Ovary (tissue), 9 donors: ENCODE data around the gene SWT1. TPM values are rescaled to one million over a fixed set of nuclear protein-coding genes. Genes with fewer than 3 reads are reported as not detected.

ENCODE experiments used
- DNase-seq, 5 donors: peaks; one replicate each; pipeline ENCODE4 v3.0.0-alpha.2; 2019 to 2020
- H3K27ac ChIP-seq, 2 donors: fragments of 200-600 bp; one replicate each; pipeline versions ENCODE4 v1.5.1 to v1.8.0; 2019 to 2022
- H3K27me3 ChIP-seq: fragments of 200-600 bp; one replicate; pipeline ENCODE4 v1.8.0; 2022
- H3K36me3 ChIP-seq: fragments of 200-600 bp; sonication (generic); one replicate; pipeline ENCODE4 v1.5.1; 2019
- H3K4me1 ChIP-seq: one replicate; pipeline ENCODE4 v1.8.1; 2013; ENCODE audit warnings: mild to moderate bottlenecking, moderate library complexity; ENCODE audit not compliant: insufficient read depth
- H3K4me3 ChIP-seq: fragments of 200-600 bp; sonication (generic); one replicate; pipeline ENCODE4 v1.5.1; 2017
- H3K9me3 ChIP-seq, 2 donors: fragments of 200-600 bp in 1 of 2; sonication (generic) in 1 of 2; one replicate each; pipeline versions ENCODE4 v1.5.1 to v1.8.1; 2013 to 2019; ENCODE audit warnings: mild to moderate bottlenecking in 1 of 2, moderate library complexity in 1 of 2
- CTCF ChIP-seq, 3 donors: fragments of 450-650 bp in 2 of 3; fragments of 200-600 bp in 1 of 3; IDR thresholded peaks; one replicate each; pipeline versions ENCODE4 v1.5.1 to v1.8.0; 2016 to 2022; ENCODE audit warnings: antibody characterized with exemption in 3 of 3, mild to moderate bottlenecking in 1 of 3
- EP300 ChIP-seq: sonication (generic); formaldehyde crosslinking; IDR thresholded peaks from one replicate; pipeline ENCODE4 v1.6.1; 2017; ENCODE audit warnings: antibody characterized with exemption
- POLR2A ChIP-seq: fragments of 450-650 bp; IDR thresholded peaks from one replicate; pipeline ENCODE4 v1.6.1; 2017; ENCODE audit warnings: antibody characterized with exemption, mild to moderate bottlenecking, moderate library complexity
- WGBS, 3 donors: extraction: QIAGEN DNeasy Blood & Tissue Kit in 1 of 3; methylation state at CpG; one replicate each; pipeline versions ENCODE4 v1.1.5 to v1.1.7; 2013 to 2017; 5-methylcytosine and 5-hydroxymethylcytosine counted together
- intact Hi-C, 4 donors: fragments of 100-400 bp; cut with DNase I; formaldehyde crosslinking; loops; one replicate each; pipeline versions ENCODE4 v1.11.0 to v1.15.1; 2022 to 2023
- polyA plus RNA-seq, 2 donors: library from polyadenylated mRNA; stranded (reverse); fragments of 200-250 nt in 1 of 2; fragments of 350-450 nt in 1 of 2; fragmentation: Illumina TruSeq in 1 of 2; extraction: RNeasy Lipid Tissue Mini Kit (QIAGEN cat#74804) in 1 of 2; gene quantifications; one replicate each; pipeline ENCODE4 v1.2.3, GENCODE V29; 2013 to 2014
- total RNA-seq, 7 donors: library from RNA; depleted of rRNA in 2 of 7; stranded (reverse); fragments of >200 nt in 2 of 7; fragmentation: NEBNext Ultra II Directional in 3 of 7; extraction: Animal tissue kit (Norgen Biotek cat#: 25700) in 3 of 7; gene quantifications; one replicate each; pipeline versions ENCODE4 v1.1.0 to v1.2.4, GENCODE V29; 2016 to 2023
- donor health status: DM: no; HTN: no; CAD: no; lungs with moderate emphysema.
- donor health status: DM: no; HTN: no; CAD: no.
- donor health status: Bipolar disorder and iron deficiency.
- donor health status: DM: yes; HTN: yes; CAD: no.
- donor health status: DM: no; HTN: no; CAD: no.
- donor health status: DM: yes; HTN: yes; CAD: no.

SWT1 gene
- total and polyA plus RNA-seq, 9 donors = 3.3 to 16.6 (median 9.2) TPM

GRCh38 chr1:185155600-185156287 is 1.2 kb upstream of the SWT1 start:
- 3 to 7% (median 4%) methylated on average over 11 of the region's 11 CpGs for WGBS, 3 donors
- Histone ChIP-seq H3K27ac (peak overlapping the region; percentile 99 to 100), H3K36me3 (no peaks in the 10 kb centered on the region), H3K9me3 (no peaks in the 10 kb centered on the region), H3K4me1 (peaks cover 2% of the 10 kb centered on the region), H3K4me3 (peak overlapping the region; percentile 87), H3K27me3 (no peaks in the 10 kb centered on the region)
- no peak for DNase-seq
- TF ChIP-seq POLR2A (no peak), CTCF (IDR thresholded peaks at IDR 0.05) (no peak), EP300 (no peak)
- intact Hi-C loops = loop anchor here in 2 of 4 donors (5.0 to 10.0 kb wide), 2 partner anchors 111 to 162 kb away; partner anchors contain the start of genes IVNS1ABP (in 1 of the 2) and RNF2 (in 1 of the 2)

- Histone ChIP-seq H3K27me3 (no peaks in the 10 kb centered on the region), H3K9me3 (no peaks in the 10 kb centered on the region), H3K27ac (peak overlapping the region; percentile 99 to 100), H3K36me3 (no peaks in the 10 kb centered on the region), H3K4me1 (peaks cover 2% of the 10 kb centered on the region), H3K4me3 (peak overlapping the region; percentile 87)
- TF ChIP-seq CTCF (IDR thresholded peaks at IDR 0.05) = no peak
- WGBS, 3 donors = 1% methylated on average over 30 of the region's 30 CpGs
- no peak for DNase-seq
- intact Hi-C loops = loop anchor here in 2 of 4 donors (5.0 to 10.0 kb wide), 2 partner anchors 112 to 161 kb away; partner anchors contain the start of genes IVNS1ABP (in 1 of the 2) and RNF2 (in 1 of the 2)
Observed at GRCh38 chr1:185156288-185156853, 596 bp upstream of the SWT1 start.

- TF ChIP-seq EP300 = no peak
- peak; percentile 9 for TF ChIP-seq POLR2A
- peak overlapping the region; percentile 79 to 100 for H3K27ac ChIP-seq
- no peaks in the 10 kb centered on the region for H3K9me3 ChIP-seq
- 1% methylated on average over 20 of the region's 20 CpGs for WGBS, 3 donors
- intact Hi-C loops = loop anchor here in 2 of 4 donors (5.0 to 10.0 kb wide), 2 partner anchors 113 to 159 kb away; partner anchors contain the start of genes IVNS1ABP (in 1 of the 2) and RNF2 (in 1 of the 2)
- H3K36me3 ChIP-seq = no peaks in the 10 kb centered on the region
- H3K27me3 ChIP-seq = no peaks in the 10 kb centered on the region
- H3K4me1 ChIP-seq = peaks cover 2% of the 10 kb centered on the region
- DNase-seq = no peak
- H3K4me3 ChIP-seq = peak overlapping the region; percentile 87
Observed at GRCh38 chr1:185157599-185158412, 839 bp downstream of the SWT1 start.

- intact Hi-C loops = loop anchor here in 2 of 4 donors (5.0 to 10.0 kb wide), 2 partner anchors 114 to 159 kb away; partner anchors contain the start of genes IVNS1ABP (in 1 of the 2) and RNF2 (in 1 of the 2)
- Histone ChIP-seq H3K4me3 (no peak overlapping the region), H3K9me3 (no peaks in the 10 kb centered on the region), H3K4me1 (peaks cover 2% of the 10 kb centered on the region), H3K27me3 (no peaks in the 10 kb centered on the region), H3K27ac (no peak overlapping the region), H3K36me3 (no peaks in the 10 kb centered on the region)
- 70 to 89% (median 79%) methylated on average over 2 of the region's 2 CpGs for WGBS, 3 donors
- no peak for DNase-seq
- no peak for TF ChIP-seq POLR2A
- TF ChIP-seq EP300 = no peak
- no peak for TF ChIP-seq CTCF (IDR thresholded peaks at IDR 0.05)
Observed at GRCh38 chr1:185158800-185159199, 1.8 kb downstream of the SWT1 start.
